GM13977 (cell line): Measurements from ENCODE around the gene RNF144B.
"Not testable (repeated sequence)": the region's sequence is repeated elsewhere in the genome, so short reads cannot be mapped to it uniquely, and the experiment has no call there.

ENCODE experiments used
- DNase-seq: peaks from one replicate; pipeline ENCODE4 v3.0.0; 2012; ENCODE audit warnings: low spot score
- in situ Hi-C: fragments of 300-500 bp; cut with MboI; formaldehyde crosslinking; loops from one replicate; pipeline ENCODE4 v1.12.0; 2022; ENCODE audit warnings: low sequenced_read_pairs, low pct_unique_long_range_greater_than_20kb, mixed read lengths, inconsistent platforms; ENCODE audit not compliant: unreplicated experiment
- TF ChIP-seq, protein P1 (sequence below): IDR thresholded peaks from 2 replicates; pipeline ENCODE4 v1.5.1; 2012; ENCODE audit warnings: mild to moderate bottlenecking, control low read depth; ENCODE audit not compliant: insufficient read depth; ENCODE audit errors: extremely low read depth, missing control alignments

Gene RNF144B

DNA sequence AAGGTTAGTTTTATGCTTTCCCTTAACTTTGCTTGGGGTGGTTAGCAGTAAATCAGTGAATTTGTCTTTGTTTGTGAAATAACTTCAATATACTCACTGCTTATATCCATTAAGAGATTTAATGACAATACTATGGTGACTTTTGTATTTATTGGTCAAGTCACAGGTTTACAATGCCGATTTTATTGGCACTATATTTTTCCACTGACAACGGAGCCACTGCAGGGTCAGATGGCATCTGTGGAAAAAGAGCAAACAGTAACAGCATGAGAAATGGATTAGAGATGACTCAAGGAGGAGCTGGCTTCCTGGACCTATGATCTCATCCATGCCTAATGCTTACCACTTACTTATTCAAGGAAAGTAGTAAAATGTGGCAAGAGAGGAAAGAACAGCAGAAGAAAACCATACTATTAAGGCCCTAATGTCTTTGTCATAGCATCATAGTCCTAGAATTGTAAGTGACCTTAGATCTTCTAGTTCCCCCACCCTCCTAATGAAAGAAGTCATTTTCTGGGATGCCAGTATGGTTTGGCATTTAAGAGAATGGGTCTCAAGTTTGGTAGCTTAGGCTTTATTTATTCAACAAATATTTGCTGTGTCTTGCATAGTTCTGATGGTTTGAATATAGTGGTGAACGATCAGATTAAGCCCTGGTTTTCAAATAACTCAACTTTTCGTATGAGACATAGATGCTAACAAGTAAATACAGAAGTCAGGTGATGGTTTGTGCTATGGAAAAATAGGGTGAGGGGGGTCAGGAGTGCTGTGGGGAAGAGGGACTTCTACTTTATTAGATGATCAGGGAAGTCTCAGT is 18.5 kb downstream of the RNF144B start:
- in situ Hi-C loops, result no loop called here
- DNase-seq, result no peak
- TF ChIP-seq, protein P1, sequence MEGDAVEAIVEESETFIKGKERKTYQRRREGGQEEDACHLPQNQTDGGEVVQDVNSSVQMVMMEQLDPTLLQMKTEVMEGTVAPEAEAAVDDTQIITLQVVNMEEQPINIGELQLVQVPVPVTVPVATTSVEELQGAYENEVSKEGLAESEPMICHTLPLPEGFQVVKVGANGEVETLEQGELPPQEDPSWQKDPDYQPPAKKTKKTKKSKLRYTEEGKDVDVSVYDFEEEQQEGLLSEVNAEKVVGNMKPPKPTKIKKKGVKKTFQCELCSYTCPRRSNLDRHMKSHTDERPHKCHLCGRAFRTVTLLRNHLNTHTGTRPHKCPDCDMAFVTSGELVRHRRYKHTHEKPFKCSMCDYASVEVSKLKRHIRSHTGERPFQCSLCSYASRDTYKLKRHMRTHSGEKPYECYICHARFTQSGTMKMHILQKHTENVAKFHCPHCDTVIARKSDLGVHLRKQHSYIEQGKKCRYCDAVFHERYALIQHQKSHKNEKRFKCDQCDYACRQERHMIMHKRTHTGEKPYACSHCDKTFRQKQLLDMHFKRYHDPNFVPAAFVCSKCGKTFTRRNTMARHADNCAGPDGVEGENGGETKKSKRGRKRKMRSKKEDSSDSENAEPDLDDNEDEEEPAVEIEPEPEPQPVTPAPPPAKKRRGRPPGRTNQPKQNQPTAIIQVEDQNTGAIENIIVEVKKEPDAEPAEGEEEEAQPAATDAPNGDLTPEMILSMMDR, result no peak

GRCh38 chr6:18406955-18407749 is 20.0 kb downstream of the RNF144B start:
- in situ Hi-C loops, result no loop called here
- TF ChIP-seq, protein P1, result no peak
- no peak for DNase-seq

GRCh38 chr6:18409602-18410001 is 22.5 kb downstream of the RNF144B start:
- in situ Hi-C loops, DNase-seq: not testable (repeated sequence)

- no peak for DNase-seq
- in situ Hi-C loops, result no loop called here
- TF ChIP-seq, protein P1, result no peak
Observed at GRCh38 chr6:18410412-18410811, 23.3 kb downstream of the RNF144B start.

GRCh38 chr6:18412068-18412467 is 24.9 kb downstream of the RNF144B start:
- DNase-seq, result no peak
- in situ Hi-C loops, result no loop called here
- TF ChIP-seq, protein P1, result no peak

- DNase-seq, result no peak
- in situ Hi-C loops, result no loop called here
- TF ChIP-seq, protein P1, result no peak
Observed at GRCh38 chr6:18412644-18413043, 25.5 kb downstream of the RNF144B start.

DNA sequence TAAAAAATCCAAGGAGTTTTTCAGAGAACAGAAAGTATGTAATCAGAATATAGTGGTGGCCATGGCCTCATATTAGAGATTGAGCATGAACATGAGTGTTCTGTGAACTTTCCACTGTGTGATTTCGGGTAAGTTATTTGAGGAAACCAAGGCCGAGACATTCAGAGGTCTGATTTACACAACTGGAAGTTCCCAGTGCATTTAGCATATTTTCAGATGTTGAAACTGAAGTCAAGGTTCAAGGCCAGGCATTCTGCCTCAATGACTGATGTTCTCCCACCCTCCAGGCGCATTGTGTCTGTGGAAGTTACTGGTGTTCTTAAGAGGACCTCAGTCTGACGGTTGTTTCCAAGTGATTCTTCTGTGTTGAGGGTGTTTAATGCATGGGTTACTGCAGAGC is 26.2 kb downstream of the RNF144B start:
- TF ChIP-seq, protein P1, result no peak
- in situ Hi-C loops, result no loop called here
- no peak for DNase-seq
